Measurements from ENCODE around the gene INTS1.

DNA sequence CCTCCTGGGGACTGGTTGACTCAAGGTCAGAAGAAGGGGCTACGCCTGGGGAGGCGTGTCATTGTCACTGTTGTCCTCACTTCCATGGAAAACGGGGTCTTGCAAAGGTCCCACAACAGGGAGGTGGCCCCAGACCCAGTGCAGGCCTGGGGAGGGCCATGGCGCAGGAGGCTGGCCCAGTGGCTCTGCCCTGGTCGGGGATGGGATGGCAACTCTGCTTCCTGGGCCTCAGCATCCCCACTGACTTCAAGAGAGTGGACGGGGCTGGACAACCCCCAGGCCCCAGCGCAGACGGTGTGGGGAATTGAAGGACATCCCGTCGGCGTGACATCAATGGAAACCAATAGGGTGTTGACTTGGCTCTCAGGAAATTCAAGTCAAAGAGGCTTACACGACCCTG is 80.1 kb downstream of the INTS1 start:
- TF ChIP-seq, protein P1, sequence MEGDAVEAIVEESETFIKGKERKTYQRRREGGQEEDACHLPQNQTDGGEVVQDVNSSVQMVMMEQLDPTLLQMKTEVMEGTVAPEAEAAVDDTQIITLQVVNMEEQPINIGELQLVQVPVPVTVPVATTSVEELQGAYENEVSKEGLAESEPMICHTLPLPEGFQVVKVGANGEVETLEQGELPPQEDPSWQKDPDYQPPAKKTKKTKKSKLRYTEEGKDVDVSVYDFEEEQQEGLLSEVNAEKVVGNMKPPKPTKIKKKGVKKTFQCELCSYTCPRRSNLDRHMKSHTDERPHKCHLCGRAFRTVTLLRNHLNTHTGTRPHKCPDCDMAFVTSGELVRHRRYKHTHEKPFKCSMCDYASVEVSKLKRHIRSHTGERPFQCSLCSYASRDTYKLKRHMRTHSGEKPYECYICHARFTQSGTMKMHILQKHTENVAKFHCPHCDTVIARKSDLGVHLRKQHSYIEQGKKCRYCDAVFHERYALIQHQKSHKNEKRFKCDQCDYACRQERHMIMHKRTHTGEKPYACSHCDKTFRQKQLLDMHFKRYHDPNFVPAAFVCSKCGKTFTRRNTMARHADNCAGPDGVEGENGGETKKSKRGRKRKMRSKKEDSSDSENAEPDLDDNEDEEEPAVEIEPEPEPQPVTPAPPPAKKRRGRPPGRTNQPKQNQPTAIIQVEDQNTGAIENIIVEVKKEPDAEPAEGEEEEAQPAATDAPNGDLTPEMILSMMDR (IDR thresholded peaks at IDR 0.05; ENCODE audit: insufficient read depth, low read depth, low read length): no peak
- no peak for TF ChIP-seq EZH2 (IDR thresholded peaks at IDR 0.05; ENCODE audit: insufficient read depth, low read length)
